ENCODE results near the gene NR1H2.
"Not testable (repeated sequence)": the region's sequence is repeated elsewhere in the genome, so short reads cannot be mapped to it uniquely, and the experiment has no call there.

The NR1H2 gene

DNA sequence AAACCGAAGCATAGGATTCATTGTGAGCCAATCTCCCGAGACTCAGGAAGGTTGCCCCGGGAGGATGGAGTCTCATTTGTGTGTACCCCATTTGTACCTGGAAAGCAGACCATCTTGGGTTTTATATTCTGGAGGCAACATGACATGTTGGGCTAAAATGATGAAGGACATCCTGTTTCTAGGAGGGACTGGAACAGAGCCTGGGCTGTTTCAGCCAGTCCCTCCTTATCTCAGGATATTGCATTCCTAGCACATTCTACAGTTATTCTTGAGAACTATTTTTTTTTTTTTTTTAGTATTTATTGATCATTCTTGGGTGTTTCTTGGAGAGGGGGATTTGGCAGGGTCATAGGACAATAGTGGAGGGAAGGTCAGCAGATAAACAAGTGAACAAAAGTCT lies 14.0 kb downstream of the NR1H2 start:
- H3K56ac ChIP-seq (ENCODE audit: low read length); H3K4me2 ChIP-seq (ENCODE audit: low read length); H4K8ac ChIP-seq (ENCODE audit: low read depth, low read length); H2BK5ac ChIP-seq (ENCODE audit: low read length); H3K4me1 ChIP-seq (ENCODE audit: control insufficient read depth, low read depth, low read length); H2BK120ac ChIP-seq (ENCODE audit: low read depth, low read length); H3K36me3 ChIP-seq (ENCODE audit: control insufficient read depth, insufficient read depth, low read length); H4K5ac ChIP-seq (ENCODE audit: low read length); H3K4me3 ChIP-seq (ENCODE audit: low read length); H3K23ac ChIP-seq (ENCODE audit: low read length); H3K27me3 ChIP-seq (ENCODE audit: insufficient read depth, low read length, poor library complexity); H3K27ac ChIP-seq (ENCODE audit: low read depth, low read length); DNase-seq; H2AK5ac ChIP-seq (ENCODE audit: low read length); H2BK15ac ChIP-seq (replicated peaks; ENCODE audit: low read depth); H3K9ac ChIP-seq (ENCODE audit: low read length); H3K18ac ChIP-seq (ENCODE audit: low read length); H3K4ac ChIP-seq (ENCODE audit: low read depth, low read length): not testable (repeated sequence)
- peaks cover 12% of the 10 kb centered on the region for H3K79me1 ChIP-seq (ENCODE audit: low read length)
- WGBS (ENCODE audit: extremely low coverage, insufficient coverage, low lambda C conversion rate) = no CpG with 5 or more reads among the region's 3 CpGs
- peaks cover 28% of the 10 kb centered on the region for H3K79me2 ChIP-seq (ENCODE audit: control insufficient read depth, insufficient read depth, low read length)

DNA sequence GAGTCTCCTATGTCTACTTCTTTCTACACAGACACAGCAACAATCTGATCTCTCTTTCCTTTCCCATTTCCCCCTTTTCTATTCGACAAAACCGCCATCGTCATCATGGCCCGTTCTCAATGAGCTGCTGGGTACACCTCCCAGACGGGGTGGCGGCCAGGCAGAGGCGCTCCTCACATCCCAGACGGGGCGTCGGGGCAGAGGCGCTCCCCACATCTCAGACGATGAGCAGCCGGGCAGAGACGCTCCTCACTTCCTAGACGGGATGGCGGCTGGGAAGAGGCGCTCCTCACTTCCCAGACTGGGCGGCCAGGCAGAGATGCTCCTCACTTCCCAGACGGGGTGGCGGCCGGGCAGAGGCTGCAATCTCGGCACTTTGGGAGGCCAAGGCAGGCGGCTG lies 14.7 kb downstream of the NR1H2 start:
- peaks cover 23% of the 10 kb centered on the region for H3K79me2 ChIP-seq (ENCODE audit: control insufficient read depth, insufficient read depth, low read length)
- no CpG with 5 or more reads among the region's 23 CpGs for WGBS (ENCODE audit: extremely low coverage, insufficient coverage, low lambda C conversion rate)
- peaks cover 12% of the 10 kb centered on the region for H3K79me1 ChIP-seq (ENCODE audit: low read length)

GRCh38 chr19:50392759-50393158 lies 16.5 kb downstream of the NR1H2 start:
- no peaks in the 10 kb centered on the region for H3K27me3 ChIP-seq (ENCODE audit: insufficient read depth, low read length, poor library complexity)
- H2BK15ac ChIP-seq (replicated peaks; ENCODE audit: low read depth) = no peak overlapping the region
- no peak overlapping the region for H3K23ac ChIP-seq (ENCODE audit: low read length)
- peaks cover 5% of the 10 kb centered on the region for H3K79me1 ChIP-seq (ENCODE audit: low read length)
- H3K4me3 ChIP-seq (ENCODE audit: low read length) = no peak overlapping the region
- no peak overlapping the region for H3K9ac ChIP-seq (ENCODE audit: low read length)
- H2BK5ac ChIP-seq (ENCODE audit: low read length) = no peak overlapping the region
- H3K4ac ChIP-seq (ENCODE audit: low read depth, low read length) = no peak overlapping the region
- H3K4me2 ChIP-seq (ENCODE audit: low read length) = no peak overlapping the region
- no peak for DNase-seq
- H3K4me1 ChIP-seq (ENCODE audit: control insufficient read depth, low read depth, low read length) = no peaks in the 10 kb centered on the region
- no peak overlapping the region for H3K18ac ChIP-seq (ENCODE audit: low read length)
- no peak overlapping the region for H2AK5ac ChIP-seq (ENCODE audit: low read length)
- no peak overlapping the region for H2BK120ac ChIP-seq (ENCODE audit: low read depth, low read length)
- WGBS (ENCODE audit: extremely low coverage, insufficient coverage, low lambda C conversion rate) = no CpG with 5 or more reads among the region's 5 CpGs
- no peak overlapping the region for H4K5ac ChIP-seq (ENCODE audit: low read length)
- H3K27ac ChIP-seq (ENCODE audit: low read depth, low read length) = no peak overlapping the region
- peaks cover 12% of the 10 kb centered on the region for H3K79me2 ChIP-seq (ENCODE audit: control insufficient read depth, insufficient read depth, low read length)
- no peak overlapping the region for H3K56ac ChIP-seq (ENCODE audit: low read length)
- H3K36me3 ChIP-seq (ENCODE audit: control insufficient read depth, insufficient read depth, low read length) = peaks cover 1% of the 10 kb centered on the region
- no peak overlapping the region for H4K8ac ChIP-seq (ENCODE audit: low read depth, low read length)

More for the DNA sequence above, 14.7 kb downstream of the NR1H2 start:
- H3K18ac ChIP-seq (ENCODE audit: low read length); H3K27ac ChIP-seq (ENCODE audit: low read depth, low read length); H3K36me3 ChIP-seq (ENCODE audit: control insufficient read depth, insufficient read depth, low read length); H2BK15ac ChIP-seq (replicated peaks; ENCODE audit: low read depth); H3K27me3 ChIP-seq (ENCODE audit: insufficient read depth, low read length, poor library complexity); H3K56ac ChIP-seq (ENCODE audit: low read length); H3K23ac ChIP-seq (ENCODE audit: low read length); DNase-seq; H3K4me3 ChIP-seq (ENCODE audit: low read length); H2BK120ac ChIP-seq (ENCODE audit: low read depth, low read length); H3K4me2 ChIP-seq (ENCODE audit: low read length); H2BK5ac ChIP-seq (ENCODE audit: low read length); H4K5ac ChIP-seq (ENCODE audit: low read length); H3K4ac ChIP-seq (ENCODE audit: low read depth, low read length); H3K9ac ChIP-seq (ENCODE audit: low read length); H2AK5ac ChIP-seq (ENCODE audit: low read length); H3K4me1 ChIP-seq (ENCODE audit: control insufficient read depth, low read depth, low read length); H4K8ac ChIP-seq (ENCODE audit: low read depth, low read length): not testable (repeated sequence)

DNA sequence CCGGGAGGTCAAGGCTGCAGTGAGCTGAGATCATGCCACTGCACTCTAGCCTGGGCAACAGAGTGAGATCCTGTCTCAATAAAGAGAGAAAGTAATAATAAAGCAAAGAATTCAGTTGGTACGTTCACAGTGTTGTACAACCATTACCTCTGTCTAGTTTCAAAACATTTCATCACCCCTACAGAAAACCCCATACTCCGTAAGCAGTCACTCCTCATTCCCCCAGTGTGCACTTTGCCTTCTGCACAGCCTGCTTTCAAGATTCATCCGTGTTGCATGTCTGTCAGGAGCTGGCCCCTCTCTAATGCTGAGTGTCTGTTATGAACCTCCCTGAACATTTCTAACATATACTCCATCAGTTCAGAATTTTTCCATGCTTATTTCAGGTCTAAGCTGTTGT lies 17.3 kb downstream of the NR1H2 start:
- H3K56ac ChIP-seq (ENCODE audit: low read length) = no peak overlapping the region
- no peak overlapping the region for H2AK5ac ChIP-seq (ENCODE audit: low read length)
- WGBS (ENCODE audit: extremely low coverage, insufficient coverage, low lambda C conversion rate) = no CpG with 5 or more reads among the region's 4 CpGs
- H2BK120ac ChIP-seq (ENCODE audit: low read depth, low read length) = no peak overlapping the region
- no peak overlapping the region for H3K4me3 ChIP-seq (ENCODE audit: low read length)
- H2BK15ac ChIP-seq (replicated peaks; ENCODE audit: low read depth) = no peak overlapping the region
- H3K27me3 ChIP-seq (ENCODE audit: insufficient read depth, low read length, poor library complexity) = no peaks in the 10 kb centered on the region
- no peak for DNase-seq
- H3K23ac ChIP-seq (ENCODE audit: low read length) = no peak overlapping the region
- no peaks in the 10 kb centered on the region for H3K4me1 ChIP-seq (ENCODE audit: control insufficient read depth, low read depth, low read length)
- H3K4me2 ChIP-seq (ENCODE audit: low read length) = no peak overlapping the region
- no peak overlapping the region for H4K8ac ChIP-seq (ENCODE audit: low read depth, low read length)
- no peak overlapping the region for H3K9ac ChIP-seq (ENCODE audit: low read length)
- H2BK5ac ChIP-seq (ENCODE audit: low read length) = no peak overlapping the region
- no peak overlapping the region for H4K5ac ChIP-seq (ENCODE audit: low read length)
- H3K79me2 ChIP-seq (ENCODE audit: control insufficient read depth, insufficient read depth, low read length) = peaks cover 10% of the 10 kb centered on the region
- peaks cover 1% of the 10 kb centered on the region for H3K36me3 ChIP-seq (ENCODE audit: control insufficient read depth, insufficient read depth, low read length)
- H3K27ac ChIP-seq (ENCODE audit: low read depth, low read length) = no peak overlapping the region
- H3K79me1 ChIP-seq (ENCODE audit: low read length) = peaks cover 5% of the 10 kb centered on the region
- H3K4ac ChIP-seq (ENCODE audit: low read depth, low read length) = no peak overlapping the region
- H3K18ac ChIP-seq (ENCODE audit: low read length) = no peak overlapping the region

- no peak overlapping the region for H3K27ac ChIP-seq (ENCODE audit: low read depth, low read length)
These were observed 17.8 kb downstream of the NR1H2 start for GRCh38 chr19:50394017-50394416.

GRCh38 chr19:50398675-50399367 lies 22.6 kb downstream of the NR1H2 start:
- H3K4me2 ChIP-seq (ENCODE audit: low read length) = no peak overlapping the region
- H2BK15ac ChIP-seq (replicated peaks; ENCODE audit: low read depth) = no peak overlapping the region
- no peak overlapping the region for H3K9ac ChIP-seq (ENCODE audit: low read length)
- no peak overlapping the region for H3K4ac ChIP-seq (ENCODE audit: low read depth, low read length)
- no peak overlapping the region for H3K18ac ChIP-seq (ENCODE audit: low read length)
- no peak for DNase-seq
- no peaks in the 10 kb centered on the region for H3K27me3 ChIP-seq (ENCODE audit: insufficient read depth, low read length, poor library complexity)
- H3K56ac ChIP-seq (ENCODE audit: low read length) = no peak overlapping the region
- H3K36me3 ChIP-seq (ENCODE audit: control insufficient read depth, insufficient read depth, low read length) = peaks cover 2% of the 10 kb centered on the region
- H4K8ac ChIP-seq (ENCODE audit: low read depth, low read length) = no peak overlapping the region
- H2BK120ac ChIP-seq (ENCODE audit: low read depth, low read length) = no peak overlapping the region
- no peak overlapping the region for H3K4me3 ChIP-seq (ENCODE audit: low read length)
- H3K79me1 ChIP-seq (ENCODE audit: low read length) = no peaks in the 10 kb centered on the region
- no peaks in the 10 kb centered on the region for H3K4me1 ChIP-seq (ENCODE audit: control insufficient read depth, low read depth, low read length)
- peaks cover 4% of the 10 kb centered on the region for H3K79me2 ChIP-seq (ENCODE audit: control insufficient read depth, insufficient read depth, low read length)
- no peak overlapping the region for H4K5ac ChIP-seq (ENCODE audit: low read length)
- no peak overlapping the region for H2BK5ac ChIP-seq (ENCODE audit: low read length)
- H2AK5ac ChIP-seq (ENCODE audit: low read length) = no peak overlapping the region
- no peak overlapping the region for H3K27ac ChIP-seq (ENCODE audit: low read depth, low read length)
- WGBS (ENCODE audit: extremely low coverage, insufficient coverage, low lambda C conversion rate) = no CpG with 5 or more reads among the region's 13 CpGs
- H3K23ac ChIP-seq (ENCODE audit: low read length) = no peak overlapping the region

More at GRCh38 chr19:50394017-50394416, 17.8 kb downstream of the NR1H2 start:
- Histone ChIP-seq H3K4ac (ENCODE audit: low read depth, low read length) (no peak overlapping the region), H3K9ac (ENCODE audit: low read length) (no peak overlapping the region), H3K36me3 (ENCODE audit: control insufficient read depth, insufficient read depth, low read length) (peaks cover 1% of the 10 kb centered on the region), H3K79me1 (ENCODE audit: low read length) (peaks cover 5% of the 10 kb centered on the region), H4K8ac (ENCODE audit: low read depth, low read length) (no peak overlapping the region), H2BK15ac (replicated peaks; ENCODE audit: low read depth) (no peak overlapping the region), H2BK5ac (ENCODE audit: low read length) (no peak overlapping the region), H2AK5ac (ENCODE audit: low read length) (no peak overlapping the region), H3K4me3 (ENCODE audit: low read length) (no peak overlapping the region), H3K27me3 (ENCODE audit: insufficient read depth, low read length, poor library complexity) (no peaks in the 10 kb centered on the region), H3K79me2 (ENCODE audit: control insufficient read depth, insufficient read depth, low read length) (peaks cover 10% of the 10 kb centered on the region), H3K18ac (ENCODE audit: low read length) (no peak overlapping the region), H3K4me2 (ENCODE audit: low read length) (no peak overlapping the region), H3K56ac (ENCODE audit: low read length) (no peak overlapping the region), H2BK120ac (ENCODE audit: low read depth, low read length) (no peak overlapping the region), H3K23ac (ENCODE audit: low read length) (no peak overlapping the region), H3K4me1 (ENCODE audit: control insufficient read depth, low read depth, low read length) (no peaks in the 10 kb centered on the region), H4K5ac (ENCODE audit: low read length) (no peak overlapping the region)
- DNase-seq = no peak
- WGBS (ENCODE audit: extremely low coverage, insufficient coverage, low lambda C conversion rate) = no CpG with 5 or more reads among the region's 9 CpGs

All from mesendoderm (in vitro differentiated cells).